HG02970 (cell line): ENCODE data around the gene CLASP1.
A peak's percentile ranks its signal among the peaks of the same experiment; 100 is the strongest.
"Not testable (repeated sequence)": the region's sequence is repeated elsewhere in the genome, so short reads cannot be mapped to it uniquely, and the experiment has no call there.

Experiments
- ATAC-seq: cut with Tn5 transposase; IDR thresholded peaks from one replicate; pipeline ENCODE4 v1.9.1; 2021; ENCODE audit warnings: mild to moderate bottlenecking, moderate library complexity, moderate number of reproducible peaks; ENCODE audit not compliant: unreplicated experiment, low FRiP score

The CLASP1 gene

GRCh38 chr2:121663434-121663833, 14.2 kb upstream of the CLASP1 start:
- no peak for ATAC-seq

DNA sequence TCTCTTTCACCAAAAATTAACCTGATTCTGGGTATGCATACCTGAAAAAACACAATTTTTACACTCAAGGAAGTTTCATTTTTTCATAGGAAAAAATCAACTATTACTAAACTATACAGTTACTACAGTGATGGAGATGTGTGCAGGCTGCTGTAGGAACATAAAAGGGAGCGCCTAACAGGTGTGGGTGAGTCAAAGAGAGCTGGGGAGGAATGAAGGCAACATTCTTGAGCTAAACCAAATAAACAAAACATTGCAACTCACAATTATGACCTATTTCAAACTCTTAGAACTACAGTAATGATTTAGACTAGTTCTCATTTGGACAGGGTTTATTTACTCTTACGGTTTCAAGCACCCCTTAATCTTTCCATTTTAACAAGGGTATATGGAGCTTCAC, 13.4 kb upstream of the CLASP1 start:
- no peak for ATAC-seq

DNA sequence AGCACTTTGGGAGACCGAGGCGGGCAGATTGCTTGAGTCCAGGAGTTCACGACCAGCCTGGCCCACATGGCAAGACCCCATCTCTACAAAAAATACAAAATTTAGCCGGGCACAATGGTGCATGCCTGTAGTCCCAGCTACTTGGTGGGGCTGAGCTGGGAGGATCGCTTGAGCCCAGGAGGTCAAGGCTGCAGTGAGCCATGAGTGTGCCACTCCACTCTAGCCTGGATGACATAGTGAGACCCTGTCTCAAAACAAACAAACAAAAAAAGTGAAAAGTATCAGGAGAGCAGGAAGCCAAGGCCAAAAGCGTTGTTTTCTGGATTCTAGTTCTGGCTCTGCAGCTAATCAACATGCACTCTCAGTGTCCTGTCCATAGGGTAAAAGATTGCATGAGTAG, 10.7 kb upstream of the CLASP1 start:
- ATAC-seq: no peak

- not testable (repeated sequence) for ATAC-seq
Observed at GRCh38 chr2:121658393-121658792, 9.1 kb upstream of the CLASP1 start.

GRCh38 chr2:121653035-121653434, 3.8 kb upstream of the CLASP1 start:
- no peak for ATAC-seq

GRCh38 chr2:121650315-121650930, 1.2 kb upstream of the CLASP1 start:
- ATAC-seq: peak; percentile 0

DNA sequence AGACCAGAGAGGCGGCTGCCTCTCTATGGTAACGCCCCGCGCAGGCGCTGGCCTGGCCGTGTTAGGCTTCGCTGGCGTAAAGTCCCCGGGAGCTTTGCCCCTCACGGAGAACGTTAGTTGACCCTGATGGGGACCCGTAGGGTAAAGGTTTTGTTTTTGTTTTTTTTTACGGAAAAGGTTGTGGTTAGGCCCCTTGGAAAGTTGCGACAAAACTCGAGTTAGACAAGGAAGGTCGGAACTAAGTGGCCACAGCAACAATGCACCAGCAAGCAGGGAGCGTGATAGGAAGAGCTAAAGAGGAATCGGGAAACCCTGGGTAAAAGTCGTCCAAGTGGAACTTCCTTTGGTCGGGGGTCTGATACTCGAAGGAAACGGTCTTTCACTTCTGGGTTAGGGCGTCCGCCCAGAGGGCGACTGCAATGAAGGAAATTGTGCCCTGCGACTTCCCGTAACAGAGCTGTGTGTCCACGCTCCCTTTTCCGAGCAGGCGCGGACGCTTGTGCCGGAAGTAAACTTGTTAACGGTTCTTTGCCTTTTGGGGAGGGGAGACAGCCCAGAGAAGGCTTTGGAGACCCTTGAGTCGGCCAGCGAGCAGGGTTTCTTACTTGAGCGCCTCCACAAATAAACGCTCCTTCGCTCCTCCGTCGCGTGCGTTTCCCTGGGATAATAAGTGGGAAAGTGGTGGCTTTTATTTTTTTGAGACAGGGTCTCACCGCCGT, 493 bp upstream of the CLASP1 start:
- ATAC-seq: peak; percentile 90

GRCh38 chr2:121648206-121649148, 785 bp downstream of the CLASP1 start:
- ATAC-seq: peak; percentile 2

DNA sequence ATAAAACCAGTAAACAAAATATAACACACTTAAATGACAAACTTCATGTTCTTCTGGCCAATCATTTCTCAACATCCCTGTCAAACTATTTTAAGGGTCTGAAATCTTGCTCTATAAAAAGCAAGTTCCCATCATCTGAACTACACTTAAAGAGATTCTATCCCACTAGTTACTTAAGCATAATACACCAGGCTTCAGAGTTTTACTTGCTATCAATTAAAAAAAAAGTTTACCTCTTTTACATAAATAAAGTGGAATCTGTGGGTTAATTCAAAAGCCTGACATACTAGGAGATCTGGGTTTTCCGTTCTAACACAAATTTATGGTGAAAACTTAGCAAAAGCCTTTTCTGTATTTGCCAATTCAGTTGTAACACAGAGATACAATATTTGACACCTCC, 1.9 kb downstream of the CLASP1 start:
- no peak for ATAC-seq

GRCh38 chr2:121644715-121645114, 4.5 kb downstream of the CLASP1 start:
- ATAC-seq: no peak

DNA sequence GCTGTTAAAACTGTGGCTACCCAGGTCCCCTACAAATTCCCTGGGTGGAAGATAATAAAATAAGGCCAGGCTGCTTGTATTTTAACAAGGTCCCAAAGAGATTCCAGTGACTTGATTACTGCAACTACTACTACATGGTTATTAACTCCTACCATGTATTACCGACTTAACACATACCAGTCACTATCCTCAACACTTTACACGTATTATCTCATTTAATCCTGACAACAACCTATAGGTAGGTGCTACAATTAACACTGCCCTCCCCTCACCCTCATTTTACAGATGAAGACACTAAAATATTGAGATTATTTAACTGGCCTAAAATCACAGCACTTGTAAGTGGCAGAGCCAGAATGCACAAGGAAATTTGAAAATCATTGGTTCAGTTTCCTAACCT, 5.4 kb downstream of the CLASP1 start:
- ATAC-seq: no peak

GRCh38 chr2:121640380-121641316, 8.6 kb downstream of the CLASP1 start:
- no peak for ATAC-seq

DNA sequence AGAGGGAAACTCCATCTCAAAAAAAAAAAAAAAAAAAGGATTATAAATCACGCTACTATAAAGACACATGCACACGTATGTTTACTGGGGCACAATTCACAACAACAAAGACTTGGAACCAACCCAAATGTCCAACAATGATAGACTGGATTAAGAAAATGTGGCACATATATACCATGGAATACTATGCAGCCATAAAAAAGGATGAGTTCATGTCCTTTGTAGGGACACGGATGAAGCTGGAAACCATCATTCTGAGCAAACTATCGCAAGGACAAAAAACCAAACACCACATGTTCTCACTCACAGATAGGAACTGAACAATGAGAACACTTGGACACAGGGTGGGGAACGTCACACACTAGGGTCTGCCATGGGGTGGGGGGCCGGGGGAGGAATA, 9.4 kb downstream of the CLASP1 start:
- not testable (repeated sequence) for ATAC-seq

- ATAC-seq: no peak
Observed at GRCh38 chr2:121638333-121638732, 10.9 kb downstream of the CLASP1 start.

DNA sequence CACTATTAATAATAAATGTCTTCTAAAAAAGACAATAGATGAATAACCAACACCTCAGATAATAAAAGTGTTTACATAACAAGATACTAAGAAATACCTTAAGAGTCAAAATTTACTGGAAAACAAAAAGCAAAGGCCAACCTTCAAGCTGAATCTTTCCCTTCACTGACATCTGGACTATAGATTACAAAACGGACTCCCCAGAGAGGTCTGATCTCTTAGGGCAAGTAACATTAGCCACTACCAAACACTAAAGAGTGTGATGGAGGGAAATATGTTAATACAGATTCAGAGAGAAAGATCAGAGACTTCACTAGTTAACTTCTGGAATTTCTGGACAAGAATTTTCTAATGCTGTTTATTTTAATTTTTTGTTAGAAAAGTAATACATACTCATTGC, 13.9 kb downstream of the CLASP1 start:
- ATAC-seq: no peak

GRCh38 chr2:121634354-121635307, 14.6 kb downstream of the CLASP1 start:
- no peak for ATAC-seq

DNA sequence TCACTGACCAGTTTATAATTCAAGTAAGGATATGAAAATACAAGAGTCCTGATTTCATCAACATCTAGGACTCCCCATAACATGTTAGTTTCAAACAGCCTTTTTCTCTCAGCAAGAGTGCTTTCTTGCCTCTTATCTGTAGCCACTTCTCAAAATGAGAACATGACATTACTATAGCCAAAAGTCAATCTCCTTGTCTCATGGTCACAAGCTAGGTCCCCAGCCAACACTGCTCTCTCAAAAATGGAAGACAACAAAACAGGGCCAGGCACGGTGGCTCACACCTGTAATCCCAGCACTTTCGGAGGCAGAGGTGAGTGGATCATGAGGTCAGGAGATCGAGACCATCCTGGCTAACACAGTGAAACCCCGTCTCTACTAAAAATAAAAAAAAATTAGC, 15.8 kb downstream of the CLASP1 start:
- no peak for ATAC-seq

DNA sequence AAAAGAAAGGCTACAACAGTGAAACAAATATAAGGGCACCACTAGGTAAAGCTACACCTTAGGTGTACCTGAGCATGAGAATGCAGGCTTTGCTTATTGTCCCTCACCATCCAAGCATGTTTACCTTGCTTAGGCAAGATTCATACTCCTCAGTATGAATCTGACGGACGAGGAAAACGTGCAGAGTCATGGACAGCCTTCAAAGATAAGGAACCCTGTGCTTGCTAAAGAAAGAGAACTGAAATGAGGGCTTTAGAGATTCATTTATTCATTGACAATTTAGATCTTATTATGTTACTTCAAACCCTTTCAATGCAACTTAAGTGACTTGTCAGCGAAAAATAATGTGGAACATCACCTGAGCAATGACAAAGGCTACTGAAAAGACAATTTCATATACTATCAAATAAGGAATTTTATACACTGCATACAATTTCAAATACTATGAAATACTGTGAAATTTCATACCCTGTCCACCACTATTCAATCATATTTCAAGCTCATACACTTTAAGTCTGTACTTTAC, 21.7 kb downstream of the CLASP1 start:
- no peak for ATAC-seq
